Measurements from ENCODE around the gene UBE2J2. TPM values are rescaled to one million over a fixed set of nuclear protein-coding genes. Genes with fewer than 3 reads are reported as not detected.

Gene UBE2J2
- total and polyA plus RNA-seq, 2 of the 8 experiments (the other 6 are each of a cell fraction or from before 2014, with no cell fraction given) = 33.6 to 67.9 TPM

DNA sequence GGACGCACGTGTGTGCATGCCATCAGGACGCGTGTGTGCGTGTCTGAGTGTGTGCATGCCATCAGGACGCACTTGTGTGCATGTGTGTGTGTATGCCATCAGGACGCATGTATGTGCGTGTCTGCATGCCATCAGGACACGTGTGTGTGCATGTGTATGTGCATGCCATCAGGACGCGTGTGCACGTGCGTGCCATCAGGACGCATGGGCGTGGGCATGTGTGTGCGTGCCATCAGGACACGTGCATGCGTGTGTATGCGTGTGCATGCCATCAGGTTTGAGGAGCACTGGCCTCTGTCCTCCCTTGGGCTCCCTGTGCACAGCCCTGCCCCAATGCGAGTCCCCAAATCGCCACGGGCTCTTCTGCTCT lies 14.6 kb downstream of the UBE2J2 start:
- Histone ChIP-seq H3K23me2 (ENCODE audit: low read depth, low read length) (no peaks in the 10 kb centered on the region), H3K27me3 (replicated peaks in 1 of 4; ENCODE audit: control insufficient read depth in 3 of 4, extremely low read depth in 1 of 4, insufficient read depth in 3 of 4, low read length in 3 of 4) (no peaks in the 10 kb centered on the region), H3K79me2 (ENCODE audit: control insufficient read depth in 1 of 2, insufficient read depth in 2 of 2, low read length in 2 of 2) (peaks cover 0 to 8% of the 10 kb centered on the region in 2 experiments; a peak in 2 of 4 replicates), H3K4me3 (ENCODE audit: extremely low read depth in 1 of 4, insufficient read depth in 2 of 4, low read depth in 3 of 4, low read length in 4 of 4) (no peak overlapping the region), H3K79me1 (ENCODE audit: low read depth, low read length) (peaks cover 11% of the 10 kb centered on the region), H3K4me1 (replicated peaks in 1 of 4; ENCODE audit: control insufficient read depth in 3 of 4, insufficient read depth in 4 of 4, low read length in 3 of 4) (peaks cover 0 to 14% (median 8%) of the 10 kb centered on the region in 4 experiments; a peak in 6 of 7 replicates), H2BK15ac (ENCODE audit: low read length) (no peak overlapping the region; the same call in 1 of the 2 replicates), H4K8ac (ENCODE audit: extremely low read depth, insufficient read depth, low read length) (no peak overlapping the region), H2AFZ (ENCODE audit: low read length) (no peak overlapping the region), H4K91ac (replicated peaks; ENCODE audit: insufficient read length, low read length) (no peak overlapping the region), H3K4me2 (ENCODE audit: insufficient read depth in 1 of 2, low read depth in 2 of 2, low read length in 2 of 2) (no peak overlapping the region), H2BK20ac (ENCODE audit: low read length) (no peak overlapping the region), H4K5ac (ENCODE audit: insufficient read length, low read depth, low read length) (no peak overlapping the region), H4K20me1 (replicated peaks in 1 of 2; ENCODE audit: control insufficient read depth in 1 of 2, insufficient read depth in 2 of 2, low read length in 2 of 2) (peaks cover 13 to 33% of the 10 kb centered on the region in 2 experiments), H3K36me3 (ENCODE audit: control insufficient read depth in 2 of 4, insufficient read depth in 4 of 4, low read length in 3 of 4) (peaks cover 10 to 38% (median 28%) of the 10 kb centered on the region in 4 experiments), H3K9me3 (ENCODE audit: insufficient read depth in 2 of 2, low read depth in 1 of 2, low read length in 1 of 2) (no peaks in the 10 kb centered on the region), H2AK5ac (ENCODE audit: low read depth, low read length) (0 out of 2 replicates have a peak overlapping the region, but pooled peaks have one; percentile 1), H3K14ac (ENCODE audit: insufficient read length) (no peak overlapping the region), H3K56ac (replicated peaks; ENCODE audit: insufficient read length, low read depth, low read length) (no peak overlapping the region), H2BK120ac (replicated peaks; ENCODE audit: low read depth, low read length) (no peak overlapping the region), H3K9ac (replicated peaks in 1 of 4; ENCODE audit: extremely low read depth in 1 of 4, low read depth in 3 of 4, low read length in 3 of 4) (no peak overlapping the region), H3K18ac (ENCODE audit: extremely low read depth, low read length) (no peak overlapping the region), H3K4ac (replicated peaks; ENCODE audit: insufficient read length, low read depth, low read length) (peak overlapping the region; percentile 90), H3K23ac (ENCODE audit: insufficient read length) (no peak overlapping the region), H2BK5ac (ENCODE audit: low read depth, low read length) (peak overlapping the region; percentile 90; the same call in 1 of the 2 replicates), H3K27ac (ENCODE audit: low read depth, low read length) (no peak overlapping the region), H2BK12ac (ENCODE audit: low read depth, low read length) (peak overlapping the region; percentile 95; the same call in 1 of the 2 replicates)
- CTCF ChIA-PET (ENCODE audit: partially characterized antibody) = interaction anchor here (0.7 to 1.5 kb wide), 4 partner anchors 11 to 287 kb away, joined by 3 read pairs; no protein-coding TSS in a partner anchor
- DNase-seq (ENCODE audit: low read depth in 1 of 2, low spot score in 2 of 2) (no peak), FAIRE-seq (no peak)
- POLR2A ChIA-PET (ENCODE audit: partially characterized antibody) = interaction anchor here (1.0 to 1.3 kb wide), 3 partner anchors 9 to 46 kb away, joined by 3 read pairs; no protein-coding TSS in a partner anchor
- TF ChIP-seq KDM4A (IDR thresholded peaks at IDR 0.05; ENCODE audit: low read depth, low read length, severe bottlenecking) = no peak
- 0 out of 2 replicates have a peak, but pooled peaks have one; percentile 50 for TF ChIP-seq POLR2AphosphoS5 (IDR thresholded peaks at IDR 0.05; ENCODE audit: low read depth, low read length)
- 94% methylated on average over 22 of the region's 22 CpGs; no CpG with 5 or more reads in 1 of the 2 experiments for WGBS, 2 experiments (ENCODE audit: extremely low coverage in 1 of 2, insufficient coverage in 1 of 2, insufficient read length in 1 of 2, insufficient replicate concordance in 2 of 2, low coverage in 1 of 2, low lambda C conversion rate in 2 of 2, missing lambda C conversion rate in 1 of 2)

Measured in H1 (cell line).